Mesendoderm (in vitro differentiated cells): ENCODE data around the gene HOXA11.

Experiments used
- DNase-seq: peaks from one replicate; pipeline ENCODE4 v3.0.0; 2013
- H2AK5ac ChIP-seq: 2 replicates; pipeline ENCODE4 v1.6.1; 2013; ENCODE audit warnings: low read length, inconsistent platforms
- H2BK120ac ChIP-seq: 2 replicates; pipeline ENCODE4 v1.6.1; 2013; ENCODE audit warnings: low read depth, mild to moderate bottlenecking, low read length, moderate library complexity, mixed read lengths
- H2BK15ac ChIP-seq: replicated peaks from 2 replicates; pipeline ENCODE4 v1.6.1; 2013; ENCODE audit warnings: low read depth, mild to moderate bottlenecking, moderate library complexity
- H2BK5ac ChIP-seq: 2 replicates; pipeline ENCODE4 v1.6.1; 2013; ENCODE audit warnings: low read length, inconsistent platforms
- H3K18ac ChIP-seq: 2 replicates; pipeline ENCODE4 v1.6.1; 2013; ENCODE audit warnings: mild to moderate bottlenecking, low read length, mixed read lengths
- H3K23ac ChIP-seq: one replicate; pipeline ENCODE4 v1.6.1; 2013; ENCODE audit warnings: low read length
- H3K27ac ChIP-seq: 2 replicates; pipeline ENCODE4 v1.5.1; 2013; ENCODE audit warnings: low read depth, mild to moderate bottlenecking, inconsistent platforms, low read length, moderate library complexity
- H3K27me3 ChIP-seq: 2 replicates; pipeline ENCODE4 v1.6.1; 2013; ENCODE audit warnings: low read length, control low read depth, mild to moderate bottlenecking, inconsistent platforms; ENCODE audit not compliant: insufficient read depth, poor library complexity
- H3K36me3 ChIP-seq: 2 replicates; pipeline ENCODE4 v1.6.1; 2013; ENCODE audit warnings: low read length, inconsistent platforms; ENCODE audit not compliant: control insufficient read depth, insufficient read depth
- H3K4ac ChIP-seq: one replicate; pipeline ENCODE4 v1.6.1; 2013; ENCODE audit warnings: low read depth, mild to moderate bottlenecking, low read length, moderate library complexity
- H3K4me1 ChIP-seq: 2 replicates; pipeline ENCODE4 v1.6.1; 2013; ENCODE audit warnings: low read depth, low read length, inconsistent platforms; ENCODE audit not compliant: control insufficient read depth
- H3K4me2 ChIP-seq: 2 replicates; pipeline ENCODE4 v1.6.1; 2013; ENCODE audit warnings: low read length
- H3K4me3 ChIP-seq: 2 replicates; pipeline ENCODE4 v1.5.1; 2013; ENCODE audit warnings: mild to moderate bottlenecking, low read length
- H3K56ac ChIP-seq: one replicate; pipeline ENCODE4 v1.6.1; 2013; ENCODE audit warnings: low read length
- H3K79me1 ChIP-seq: 2 replicates; pipeline ENCODE4 v1.6.1; 2013; ENCODE audit warnings: low read length, inconsistent platforms
- H3K79me2 ChIP-seq: 2 replicates; pipeline ENCODE4 v1.6.1; 2013; ENCODE audit warnings: mild to moderate bottlenecking, low read length; ENCODE audit not compliant: control insufficient read depth, insufficient read depth
- H3K9ac ChIP-seq: 2 replicates; pipeline ENCODE4 v1.6.1; 2013; ENCODE audit warnings: low read length, inconsistent platforms
- H4K5ac ChIP-seq: one replicate; pipeline ENCODE4 v1.6.1; 2013; ENCODE audit warnings: low read length
- H4K8ac ChIP-seq: one replicate; pipeline ENCODE4 v1.6.1; 2013; ENCODE audit warnings: low read depth, mild to moderate bottlenecking, control low read depth, low read length, moderate library complexity
- WGBS: extraction: QIAGEN DNeasy Blood & Tissue Kit; methylation state at CpG from one replicate; pipeline ENCODE4 v1.1.7; 2013; ENCODE audit warnings: low lambda C conversion rate, missing lambda C conversion rate; ENCODE audit not compliant: insufficient coverage; ENCODE audit errors: extremely low coverage; 5-methylcytosine and 5-hydroxymethylcytosine counted together

Gene HOXA11

GRCh38 chr7:27188386-27189294 lies 3.6 kb upstream of the HOXA11 start:
- H2BK15ac ChIP-seq = no peak overlapping the region
- H2AK5ac ChIP-seq = no peak overlapping the region
- H3K27ac ChIP-seq = no peak overlapping the region
- H2BK5ac ChIP-seq = no peak overlapping the region
- no peak overlapping the region for H3K4me3 ChIP-seq
- H3K56ac ChIP-seq = peak overlapping the region; percentile 61
- no peaks in the 10 kb centered on the region for H3K79me2 ChIP-seq
- H3K79me1 ChIP-seq = no peaks in the 10 kb centered on the region
- WGBS = no CpG with 5 or more reads among the region's 49 CpGs
- no peak overlapping the region for H4K8ac ChIP-seq
- H3K4ac ChIP-seq = no peak overlapping the region
- peaks cover 92% of the 10 kb centered on the region for H3K27me3 ChIP-seq
- H4K5ac ChIP-seq = no peak overlapping the region
- no peak overlapping the region for H3K23ac ChIP-seq
- DNase-seq = peak; percentile 63
- H3K18ac ChIP-seq = no peak overlapping the region
- H3K9ac ChIP-seq = peak overlapping the region; percentile 26
- H3K4me2 ChIP-seq = peak overlapping the region; percentile 54
- no peak overlapping the region for H2BK120ac ChIP-seq
- H3K36me3 ChIP-seq = no peaks in the 10 kb centered on the region
- no peaks in the 10 kb centered on the region for H3K4me1 ChIP-seq

- H3K4me2 ChIP-seq = peak overlapping the region; percentile 54
- no peak overlapping the region for H3K4ac ChIP-seq
- no peak overlapping the region for H4K8ac ChIP-seq
- no peak for DNase-seq
- no peak overlapping the region for H2BK15ac ChIP-seq
- H2AK5ac ChIP-seq = no peak overlapping the region
- H3K27me3 ChIP-seq = peaks cover 90% of the 10 kb centered on the region
- no peaks in the 10 kb centered on the region for H3K4me1 ChIP-seq
- no peaks in the 10 kb centered on the region for H3K79me2 ChIP-seq
- no peak overlapping the region for H4K5ac ChIP-seq
- H3K79me1 ChIP-seq = no peaks in the 10 kb centered on the region
- H3K27ac ChIP-seq = no peak overlapping the region
- no peak overlapping the region for H2BK5ac ChIP-seq
- no peak overlapping the region for H3K9ac ChIP-seq
- no peak overlapping the region for H3K4me3 ChIP-seq
- no peak overlapping the region for H3K18ac ChIP-seq
- no peak overlapping the region for H2BK120ac ChIP-seq
- WGBS = no CpG with 5 or more reads among the region's 46 CpGs
- no peaks in the 10 kb centered on the region for H3K36me3 ChIP-seq
- H3K23ac ChIP-seq = peak overlapping the region; percentile 48
- no peak overlapping the region for H3K56ac ChIP-seq
Measured at GRCh38 chr7:27187475-27188385, 2.7 kb upstream of the HOXA11 start.

- Histone ChIP-seq H4K5ac (no peak overlapping the region), H3K36me3 (no peaks in the 10 kb centered on the region), H3K18ac (no peak overlapping the region), H3K4me1 (no peaks in the 10 kb centered on the region), H3K4me3 (no peak overlapping the region), H2BK15ac (no peak overlapping the region), H3K79me2 (no peaks in the 10 kb centered on the region), H4K8ac (no peak overlapping the region), H2BK5ac (no peak overlapping the region), H3K9ac (no peak overlapping the region), H2BK120ac (no peak overlapping the region), H3K79me1 (no peaks in the 10 kb centered on the region), H3K23ac (no peak overlapping the region), H2AK5ac (no peak overlapping the region), H3K56ac (no peak overlapping the region), H3K27ac (no peak overlapping the region), H3K27me3 (peaks cover 90% of the 10 kb centered on the region), H3K4ac (no peak overlapping the region), H3K4me2 (no peak overlapping the region)
- DNase-seq = no peak
- WGBS = no CpG with 5 or more reads among the region's 4 CpGs
Measured at GRCh38 chr7:27186668-27187474, 1.8 kb upstream of the HOXA11 start.

- Histone ChIP-seq H4K8ac (no peak overlapping the region), H3K4me1 (no peaks in the 10 kb centered on the region), H3K4me3 (no peak overlapping the region), H3K9ac (no peak overlapping the region), H3K79me1 (no peaks in the 10 kb centered on the region), H3K56ac (peak overlapping the region; percentile 22), H2AK5ac (no peak overlapping the region), H3K79me2 (no peaks in the 10 kb centered on the region), H2BK15ac (no peak overlapping the region), H3K4me2 (peak overlapping the region; percentile 43), H3K4ac (no peak overlapping the region), H3K27me3 (peaks cover 87% of the 10 kb centered on the region), H2BK5ac (no peak overlapping the region), H2BK120ac (no peak overlapping the region), H4K5ac (no peak overlapping the region), H3K18ac (no peak overlapping the region), H3K27ac (no peak overlapping the region), H3K23ac (no peak overlapping the region), H3K36me3 (no peaks in the 10 kb centered on the region)
- no CpG with 5 or more reads among the region's 24 CpGs for WGBS
- DNase-seq = no peak
Measured at GRCh38 chr7:27185854-27186667, 1.0 kb upstream of the HOXA11 start.
